HS-5 (cell line): Measurements from ENCODE around the gene GSK3B.

Experiments
- DNase-seq: peaks from one replicate; pipeline ENCODE4 v3.0.0-alpha.2; 2012; ENCODE audit warnings: low read depth

GSK3B gene

GRCh38 chr3:119776304-119776703, 317.9 kb downstream of the GSK3B start:
- no peak for DNase-seq

- DNase-seq = no peak
These were observed 319.8 kb downstream of the GSK3B start for GRCh38 chr3:119774444-119774843.
